Left lobe of liver (tissue), 2 donors: ENCODE results near the gene FHIT. TPM values are rescaled to one million over a fixed set of nuclear protein-coding genes. Genes with fewer than 3 reads are reported as not detected.

ENCODE experiments used
- ATAC-seq: fragments of 200-7000 bp; cut with Tn5 transposase; one replicate; pipeline ENCODE4 v1.9.1; 2020; ENCODE audit warnings: mild to moderate bottlenecking, moderate library complexity
- DNase-seq: peaks from one replicate; pipeline ENCODE4 v3.0.0-alpha.2; 2020; ENCODE audit warnings: low spot score
- total RNA-seq: library from RNA; stranded (reverse); gene quantifications from one replicate; pipeline ENCODE4 v1.2.1, GENCODE V29; 2021
- donor health status: DM: no; HTN: no; CAD: no; lungs with moderate emphysema.
- donor health status: DM: no; HTN: yes; CAD: no.

The FHIT gene
- total RNA-seq, 1 donor from 2014 or later, result 5.1 TPM

- no peak for DNase-seq
- no peak for ATAC-seq
These were observed 815.2 kb downstream of the FHIT start for GRCh38 chr3:60435941-60436650.

- ATAC-seq (no peak), DNase-seq (no peak)
These were observed 816.3 kb downstream of the FHIT start for GRCh38 chr3:60434950-60435349.

GRCh38 chr3:60434323-60434722 is 816.9 kb downstream of the FHIT start:
- DNase-seq (no peak), ATAC-seq (no peak)

GRCh38 chr3:60431599-60431958 is 819.7 kb downstream of the FHIT start:
- ATAC-seq (peak; percentile 54), DNase-seq (no peak)

GRCh38 chr3:60430205-60430604 is 821.0 kb downstream of the FHIT start:
- DNase-seq, result no peak
- no peak for ATAC-seq

- no peak for DNase-seq
- no peak for ATAC-seq
These were observed 824.1 kb downstream of the FHIT start for GRCh38 chr3:60427109-60427508.

GRCh38 chr3:60424942-60425341 is 826.3 kb downstream of the FHIT start:
- DNase-seq (no peak), ATAC-seq (no peak)

- peak; percentile 78 for ATAC-seq
- DNase-seq, result no peak
These were observed 827.2 kb downstream of the FHIT start for GRCh38 chr3:60424034-60424433.

GRCh38 chr3:60423556-60423955 is 827.7 kb downstream of the FHIT start:
- DNase-seq (no peak), ATAC-seq (no peak)

GRCh38 chr3:60421749-60422446 is 829.4 kb downstream of the FHIT start:
- peak; percentile 57 for DNase-seq
- ATAC-seq, result peak; percentile 91

- ATAC-seq, result no peak
These were observed 833.7 kb downstream of the FHIT start for GRCh38 chr3:60417576-60417975.

GRCh38 chr3:60414011-60414410 is 837.2 kb downstream of the FHIT start:
- DNase-seq (no peak), ATAC-seq (no peak)

More at GRCh38 chr3:60417576-60417975, 833.7 kb downstream of the FHIT start:
- no peak for DNase-seq

- no peak for DNase-seq
- ATAC-seq, result no peak
These were observed 837.7 kb downstream of the FHIT start for GRCh38 chr3:60413551-60413950.

GRCh38 chr3:60403866-60404265 is 847.4 kb downstream of the FHIT start:
- ATAC-seq (no peak), DNase-seq (no peak)

- no peak for DNase-seq
- no peak for ATAC-seq
These were observed 848.3 kb downstream of the FHIT start for GRCh38 chr3:60402931-60403330.

GRCh38 chr3:60399861-60400845 is 851.1 kb downstream of the FHIT start:
- ATAC-seq (no peak), DNase-seq (no peak)

GRCh38 chr3:60399292-60399691 is 852.0 kb downstream of the FHIT start:
- DNase-seq (no peak), ATAC-seq (no peak)

- no peak for DNase-seq
- no peak for ATAC-seq
These were observed 856.0 kb downstream of the FHIT start for GRCh38 chr3:60395173-60395762.

GRCh38 chr3:60393946-60394345 is 857.3 kb downstream of the FHIT start:
- DNase-seq, result no peak
- ATAC-seq, result no peak

- no peak for DNase-seq
- no peak for ATAC-seq
These were observed 858.8 kb downstream of the FHIT start for GRCh38 chr3:60392501-60392900.

GRCh38 chr3:60391292-60391691 is 860.0 kb downstream of the FHIT start:
- ATAC-seq (no peak), DNase-seq (no peak)
